ENCODE measurements around the gene MCM5.
"Not testable (repeated sequence)": the region's sequence is repeated elsewhere in the genome, so short reads cannot be mapped to it uniquely, and the experiment has no call there.

MCM5 gene

GRCh38 chr22:35435201-35435740 lies 35.3 kb downstream of the MCM5 start:
- no peak for DNase-seq

- DNase-seq: no peak
Observed at GRCh38 chr22:35436421-35436820, 36.5 kb downstream of the MCM5 start.

- no peak for DNase-seq
Observed at GRCh38 chr22:35437049-35437448, 37.1 kb downstream of the MCM5 start.

- DNase-seq: not testable (repeated sequence)
Observed at GRCh38 chr22:35438673-35439364, 38.9 kb downstream of the MCM5 start.

- DNase-seq: no peak
Observed at GRCh38 chr22:35439365-35439717, 39.4 kb downstream of the MCM5 start.

- DNase-seq: no peak
Observed at GRCh38 chr22:35440129-35440528, 40.2 kb downstream of the MCM5 start.

- DNase-seq: no peak
Observed at GRCh38 chr22:35441489-35442100, 41.7 kb downstream of the MCM5 start.

- DNase-seq: no peak
Observed at GRCh38 chr22:35442471-35442870, 42.5 kb downstream of the MCM5 start.

GRCh38 chr22:35443338-35443737 lies 43.4 kb downstream of the MCM5 start:
- no peak for DNase-seq

GRCh38 chr22:35443790-35444684 lies 44.1 kb downstream of the MCM5 start:
- DNase-seq: no peak

GRCh38 chr22:35444685-35445399 lies 44.9 kb downstream of the MCM5 start:
- no peak for DNase-seq

- DNase-seq: no peak
Observed at GRCh38 chr22:35445933-35446332, 46.0 kb downstream of the MCM5 start.

GRCh38 chr22:35446365-35446764 lies 46.4 kb downstream of the MCM5 start:
- DNase-seq: no peak

- no peak for DNase-seq
Observed at GRCh38 chr22:35448523-35448922, 48.6 kb downstream of the MCM5 start.

GRCh38 chr22:35449829-35450689 lies 50.1 kb downstream of the MCM5 start:
- DNase-seq: no peak

- no peak for DNase-seq
Observed at GRCh38 chr22:35450824-35451569, 51.1 kb downstream of the MCM5 start.

- DNase-seq: no peak
Observed at GRCh38 chr22:35451592-35451991, 51.7 kb downstream of the MCM5 start.

GRCh38 chr22:35452351-35452781 lies 52.4 kb downstream of the MCM5 start:
- no peak for DNase-seq

- DNase-seq: no peak
Observed at GRCh38 chr22:35452810-35453743, 53.1 kb downstream of the MCM5 start.

All from NCI-H446 (cell line).